AG10803 (cell line): ENCODE results near the gene STH.

Source experiments
- DNase-seq: peaks from one replicate; pipeline ENCODE4 v3.0.0; 2010; ENCODE audit warnings: low read depth
- H3K4me3 ChIP-seq: 2 replicates; pipeline ENCODE4 v1.5.1; 2011; ENCODE audit warnings: mild to moderate bottlenecking, low read length, control low read depth
- CTCF ChIP-seq: conservative IDR thresholded peaks from 2 replicates; pipeline ENCODE4 v1.5.1; 2011; ENCODE audit warnings: mild to moderate bottlenecking, low read length, control low read depth, inconsistent platforms

STH gene

GRCh38 chr17:46023783-46024388 lies 24.8 kb downstream of the STH start:
- DNase-seq, result no peak
- H3K4me3 ChIP-seq, result no peak overlapping the region
- no peak for TF ChIP-seq CTCF

GRCh38 chr17:46024590-46024989 lies 25.5 kb downstream of the STH start:
- H3K4me3 ChIP-seq, result no peak overlapping the region
- no peak for DNase-seq
- no peak for TF ChIP-seq CTCF

GRCh38 chr17:46025060-46025459 lies 26.0 kb downstream of the STH start:
- TF ChIP-seq CTCF, result no peak
- no peak overlapping the region for H3K4me3 ChIP-seq
- DNase-seq, result no peak

GRCh38 chr17:46025510-46026165 lies 26.6 kb downstream of the STH start:
- H3K4me3 ChIP-seq, result no peak overlapping the region
- TF ChIP-seq CTCF, result no peak
- no peak for DNase-seq

GRCh38 chr17:46026166-46027047 lies 27.4 kb downstream of the STH start:
- DNase-seq, result no peak
- TF ChIP-seq CTCF, result no peak
- no peak overlapping the region for H3K4me3 ChIP-seq

GRCh38 chr17:46027048-46027975 lies 28.3 kb downstream of the STH start:
- H3K4me3 ChIP-seq, result no peak overlapping the region
- no peak for DNase-seq
- TF ChIP-seq CTCF, result no peak
